Esophagus muscularis mucosa (tissue), 4 donors: Measurements from ENCODE around the gene PSAP. TPM values are rescaled to one million over a fixed set of nuclear protein-coding genes. Genes with fewer than 3 reads are reported as not detected.

Source experiments
- DNase-seq: peaks from one replicate; pipeline ENCODE4 v3.0.0-alpha.2; 2017; ENCODE audit errors: extremely low spot score
- H3K27ac ChIP-seq, 4 donors: fragments of 200-600 bp; sonication (generic); replicated peaks in 1 of 4; 1 replicate in 3 of 4; 2 replicates in 1 of 4; pipeline ENCODE4 v1.5.1; 2016 to 2019; ENCODE audit warnings: mild to moderate bottlenecking in 1 of 4
- H3K27me3 ChIP-seq, 4 donors: fragments of 200-600 bp; sonication (generic); one replicate each; pipeline versions ENCODE4 v1.5.1 to v1.6.0; 2016 to 2019
- H3K36me3 ChIP-seq, 4 donors: fragments of 200-600 bp; sonication (generic); one replicate each; pipeline ENCODE4 v1.5.1; 2016 to 2019
- H3K4me1 ChIP-seq, 4 donors: fragments of 200-600 bp; sonication (generic); one replicate each; pipeline ENCODE4 v1.5.1; 2016 to 2019
- H3K4me3 ChIP-seq, 4 donors: fragments of 200-600 bp; sonication (generic); 1 replicate in 2 of 4; 2 replicates in 2 of 4; pipeline ENCODE4 v1.5.1; 2016 to 2019; ENCODE audit warnings: mild to moderate bottlenecking in 4 of 4, moderate library complexity in 1 of 4
- H3K9me3 ChIP-seq, 4 donors: fragments of 200-600 bp; sonication (generic); 1 replicate in 3 of 4; 2 replicates in 1 of 4; pipeline ENCODE4 v1.5.1; 2016 to 2019
- CTCF ChIP-seq, 3 experiments: fragments of 200-600 bp in 2 of 3; fragments of 450-650 bp in 1 of 3; sonication (generic) in 2 of 3; IDR thresholded peaks; one replicate each; pipeline ENCODE4 v1.5.1; 2017 to 2019; ENCODE audit warnings: antibody characterized with exemption in 3 of 3, mild to moderate bottlenecking in 2 of 3, moderate library complexity in 1 of 3
- EP300 ChIP-seq: sonication (generic); formaldehyde crosslinking; IDR thresholded peaks from one replicate; pipeline ENCODE4 v1.6.1; 2017; ENCODE audit warnings: antibody characterized with exemption
- POLR2A ChIP-seq: fragments of 450-650 bp; IDR thresholded peaks from one replicate; pipeline ENCODE4 v1.6.1; 2017; ENCODE audit warnings: antibody characterized with exemption, moderate library complexity, mild to moderate bottlenecking, low read depth
- POLR2AphosphoS5 ChIP-seq, 2 donors: sonication (generic); formaldehyde crosslinking; IDR thresholded peaks; one replicate each; pipeline ENCODE4 v1.6.1; 2017; ENCODE audit warnings: antibody characterized with exemption in 2 of 2
- WGBS: methylation state at CpG from one replicate; pipeline ENCODE4 v1.1.5; 2018; 5-methylcytosine and 5-hydroxymethylcytosine counted together
- intact Hi-C: fragments of 100-400 bp; cut with DNase I; formaldehyde crosslinking; loops from one replicate; pipeline ENCODE4 v1.15.1; 2023
- total RNA-seq, 4 donors: library from RNA; depleted of rRNA; stranded (reverse); fragments of >200 nt; gene quantifications; one replicate each; pipeline versions ENCODE4 v1.1.0 to v1.2.1, GENCODE V29; 2016

The PSAP gene
- total RNA-seq, 4 donors from 2014 or later: 537 to 740 (median 698) TPM

DNA sequence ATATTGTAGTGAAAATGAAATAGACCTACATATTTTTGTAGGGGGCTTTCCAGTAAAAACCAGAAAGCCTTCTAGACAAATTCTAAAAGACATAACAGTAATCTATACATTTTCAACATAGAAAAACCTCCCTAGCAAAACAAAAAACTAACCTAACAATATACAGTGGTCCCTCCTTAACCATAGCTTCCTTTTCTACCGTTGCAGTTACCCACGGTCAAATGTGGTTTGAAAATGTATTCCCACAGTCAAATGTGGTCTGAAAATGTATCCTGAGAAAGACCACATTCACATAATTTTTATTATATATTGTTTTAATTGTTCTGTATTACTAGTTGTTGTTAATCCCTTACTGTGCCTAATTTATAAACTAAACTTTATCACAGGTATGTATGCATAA lies 6.4 kb downstream of the PSAP start:
- Histone ChIP-seq H3K36me3 (no peaks in the 10 kb centered on the region), H3K4me3 (no peak overlapping the region), H3K4me1 (peaks cover 72 to 95% (median 89%) of the 10 kb centered on the region in 4 donors), H3K9me3 (no peaks in the 10 kb centered on the region), H3K27ac (no peak overlapping the region), H3K27me3 (no peaks in the 10 kb centered on the region)
- no peak for TF ChIP-seq CTCF (IDR thresholded peaks at IDR 0.05)
- TF ChIP-seq POLR2AphosphoS5 (IDR thresholded peaks at IDR 0.05): no peak
- TF ChIP-seq POLR2A: no peak
- TF ChIP-seq EP300: no peak
- 82% methylated on average over 2 of the region's 2 CpGs for WGBS
- no peak for DNase-seq
- intact Hi-C loops: loop anchor here (5.0 kb wide), 1 partner anchor 43 kb away; no protein-coding TSS in a partner anchor

GRCh38 chr10:71844084-71844483 lies 7.0 kb downstream of the PSAP start:
- Histone ChIP-seq H3K4me3 (no peak overlapping the region), H3K27me3 (no peaks in the 10 kb centered on the region), H3K9me3 (no peaks in the 10 kb centered on the region), H3K27ac (no peak overlapping the region), H3K36me3 (no peaks in the 10 kb centered on the region), H3K4me1 (peaks cover 73 to 95% (median 89%) of the 10 kb centered on the region in 4 donors)
- WGBS: 59% methylated on average over 2 of the region's 2 CpGs
- intact Hi-C loops: no loop called here
- DNase-seq: no peak
- TF ChIP-seq EP300 (no peak), POLR2A (no peak), POLR2AphosphoS5 (IDR thresholded peaks at IDR 0.05) (no peak), CTCF (IDR thresholded peaks at IDR 0.05) (no peak)

DNA sequence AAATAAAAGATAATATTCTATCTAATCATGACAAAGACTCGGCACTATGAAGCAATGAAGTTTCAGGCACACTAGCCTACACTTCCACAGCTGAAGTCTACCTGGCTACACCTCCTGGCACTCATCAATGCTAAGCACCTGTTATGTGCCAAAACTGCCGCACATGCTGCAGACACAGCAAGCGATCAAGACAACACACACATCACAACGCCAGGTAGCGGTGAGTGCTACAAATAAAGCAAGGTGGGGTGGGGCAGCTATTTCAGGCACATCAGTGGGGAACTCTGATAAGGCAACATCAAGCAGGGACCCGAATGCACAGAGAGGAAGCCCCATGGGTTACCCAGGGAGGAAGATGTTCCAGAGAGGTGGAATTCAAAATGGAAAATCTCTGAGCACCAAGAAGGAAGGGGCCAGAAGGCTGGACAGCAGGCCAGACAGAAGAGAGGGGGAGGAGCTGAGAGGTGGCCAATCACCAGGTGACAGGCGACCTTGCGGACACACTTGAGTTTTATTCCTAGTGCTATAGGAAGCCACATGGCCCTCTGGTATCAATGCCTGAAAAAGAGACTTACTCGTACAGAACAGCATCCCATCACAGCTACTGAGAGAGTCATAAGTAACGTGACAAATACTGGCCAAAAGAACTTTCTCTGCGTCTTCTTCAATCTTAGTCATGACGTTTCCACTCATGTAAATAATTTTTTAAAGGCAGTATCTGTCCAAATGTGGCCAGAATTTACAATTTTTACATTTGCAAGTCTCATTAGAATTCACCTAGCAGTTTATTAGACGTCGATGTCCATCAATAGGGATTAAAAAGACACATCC lies 8.0 kb downstream of the PSAP start:
- Histone ChIP-seq H3K27me3 (no peaks in the 10 kb centered on the region), H3K9me3 (no peaks in the 10 kb centered on the region), H3K4me3 (no peak overlapping the region), H3K27ac (no peak overlapping the region), H3K4me1 (peaks cover 74 to 95% (median 89%) of the 10 kb centered on the region in 4 donors), H3K36me3 (no peaks in the 10 kb centered on the region)
- no peak for DNase-seq
- 82% methylated on average over 14 of the region's 14 CpGs for WGBS
- no peak for TF ChIP-seq EP300
- TF ChIP-seq CTCF (IDR thresholded peaks at IDR 0.05): no peak
- TF ChIP-seq POLR2A: no peak
- no peak for TF ChIP-seq POLR2AphosphoS5 (IDR thresholded peaks at IDR 0.05)
- intact Hi-C loops: no loop called here

DNA sequence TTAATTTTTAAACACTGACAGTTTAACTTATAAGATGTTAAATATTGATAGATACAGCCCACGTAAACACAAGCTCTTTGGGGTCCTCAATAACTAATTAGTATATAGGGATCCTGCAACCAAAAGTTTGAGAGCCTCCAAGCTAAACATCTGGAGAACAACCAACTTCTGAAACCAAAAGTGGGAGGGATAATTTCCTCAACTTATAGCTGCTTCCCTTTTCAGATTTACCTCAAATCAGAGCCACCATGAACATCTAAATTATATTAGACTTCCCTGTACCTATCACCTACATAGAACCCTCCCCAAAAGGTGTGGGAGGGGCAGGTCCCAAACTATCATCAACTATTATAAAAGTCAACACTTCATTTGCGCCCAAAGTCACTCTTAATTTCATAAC lies 8.6 kb downstream of the PSAP start:
- Histone ChIP-seq H3K36me3 (no peaks in the 10 kb centered on the region), H3K9me3 (no peaks in the 10 kb centered on the region), H3K27me3 (no peaks in the 10 kb centered on the region), H3K4me1 (peaks cover 74 to 95% (median 89%) of the 10 kb centered on the region in 4 donors), H3K4me3 (no peak overlapping the region), H3K27ac (no peak overlapping the region)
- no peak for TF ChIP-seq POLR2AphosphoS5 (IDR thresholded peaks at IDR 0.05)
- no peak for DNase-seq
- 70% methylated on average over 2 of the region's 2 CpGs for WGBS
- intact Hi-C loops: no loop called here

GRCh38 chr10:71840958-71841335 lies 10.1 kb downstream of the PSAP start:
- Histone ChIP-seq H3K36me3 (no peaks in the 10 kb centered on the region), H3K27ac (peak overlapping the region in 1 of 4 donors; percentile 76), H3K9me3 (no peaks in the 10 kb centered on the region), H3K27me3 (no peaks in the 10 kb centered on the region), H3K4me3 (no peak overlapping the region), H3K4me1 (peaks cover 74 to 95% (median 90%) of the 10 kb centered on the region in 4 donors)
- intact Hi-C loops: no loop called here
- TF ChIP-seq CTCF (IDR thresholded peaks at IDR 0.05) (no peak), POLR2A (no peak), POLR2AphosphoS5 (IDR thresholded peaks at IDR 0.05) (no peak), EP300 (no peak)
- DNase-seq: no peak
- WGBS: 77% methylated on average over 4 of the region's 4 CpGs
